Liver (tissue), 3 donors: Measurements from ENCODE around the gene RNF144B.
A peak's percentile ranks its signal among the peaks of the same experiment; 100 is the strongest.

Experiments used
- JUND ChIP-seq, 2 donors: IDR thresholded peaks; 2 replicates each; pipeline ENCODE4 v1.6.1; 2016; ENCODE audit warnings: antibody characterized with exemption in 2 of 2
- RAD21 ChIP-seq, 2 donors: IDR thresholded peaks; 2 replicates each; pipeline ENCODE4 v1.6.1; 2016; ENCODE audit warnings: antibody characterized with exemption in 2 of 2, mild to moderate bottlenecking in 2 of 2
- TF ChIP-seq, protein P1 (sequence below): fragments of 150-350 bp; IDR thresholded peaks from 2 replicates; pipeline ENCODE4 v1.5.1; 2017; ENCODE audit warnings: improper control_type of control experiment, low read depth, low read length; ENCODE audit not compliant: missing input control
- donor health status: healthy.
- donor health status: healthy.

- TF ChIP-seq JUND (IDR thresholded peaks at IDR 0.05) (peak in 1 of 2 donors; percentile 67), RAD21 (IDR thresholded peaks at IDR 0.05) (peak; percentile 56 to 59)
- TF ChIP-seq, protein P1, sequence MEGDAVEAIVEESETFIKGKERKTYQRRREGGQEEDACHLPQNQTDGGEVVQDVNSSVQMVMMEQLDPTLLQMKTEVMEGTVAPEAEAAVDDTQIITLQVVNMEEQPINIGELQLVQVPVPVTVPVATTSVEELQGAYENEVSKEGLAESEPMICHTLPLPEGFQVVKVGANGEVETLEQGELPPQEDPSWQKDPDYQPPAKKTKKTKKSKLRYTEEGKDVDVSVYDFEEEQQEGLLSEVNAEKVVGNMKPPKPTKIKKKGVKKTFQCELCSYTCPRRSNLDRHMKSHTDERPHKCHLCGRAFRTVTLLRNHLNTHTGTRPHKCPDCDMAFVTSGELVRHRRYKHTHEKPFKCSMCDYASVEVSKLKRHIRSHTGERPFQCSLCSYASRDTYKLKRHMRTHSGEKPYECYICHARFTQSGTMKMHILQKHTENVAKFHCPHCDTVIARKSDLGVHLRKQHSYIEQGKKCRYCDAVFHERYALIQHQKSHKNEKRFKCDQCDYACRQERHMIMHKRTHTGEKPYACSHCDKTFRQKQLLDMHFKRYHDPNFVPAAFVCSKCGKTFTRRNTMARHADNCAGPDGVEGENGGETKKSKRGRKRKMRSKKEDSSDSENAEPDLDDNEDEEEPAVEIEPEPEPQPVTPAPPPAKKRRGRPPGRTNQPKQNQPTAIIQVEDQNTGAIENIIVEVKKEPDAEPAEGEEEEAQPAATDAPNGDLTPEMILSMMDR: no peak
Measured at GRCh38 chr6:18471232-18471964, 84.2 kb downstream of the RNF144B start.
